Activated CD8-positive, alpha-beta memory T cell treated with anti-CD3 and anti-CD28 coated beads for 24 hours (primary cell): ENCODE data around the gene RGS14.
"Not testable (repeated sequence)": the region's sequence is repeated elsewhere in the genome, so short reads cannot be mapped to it uniquely, and the experiment has no call there.

Experiments used
- DNase-seq: peaks from one replicate; pipeline ENCODE4 v3.0.0-alpha.2; 2020

Gene RGS14

DNA sequence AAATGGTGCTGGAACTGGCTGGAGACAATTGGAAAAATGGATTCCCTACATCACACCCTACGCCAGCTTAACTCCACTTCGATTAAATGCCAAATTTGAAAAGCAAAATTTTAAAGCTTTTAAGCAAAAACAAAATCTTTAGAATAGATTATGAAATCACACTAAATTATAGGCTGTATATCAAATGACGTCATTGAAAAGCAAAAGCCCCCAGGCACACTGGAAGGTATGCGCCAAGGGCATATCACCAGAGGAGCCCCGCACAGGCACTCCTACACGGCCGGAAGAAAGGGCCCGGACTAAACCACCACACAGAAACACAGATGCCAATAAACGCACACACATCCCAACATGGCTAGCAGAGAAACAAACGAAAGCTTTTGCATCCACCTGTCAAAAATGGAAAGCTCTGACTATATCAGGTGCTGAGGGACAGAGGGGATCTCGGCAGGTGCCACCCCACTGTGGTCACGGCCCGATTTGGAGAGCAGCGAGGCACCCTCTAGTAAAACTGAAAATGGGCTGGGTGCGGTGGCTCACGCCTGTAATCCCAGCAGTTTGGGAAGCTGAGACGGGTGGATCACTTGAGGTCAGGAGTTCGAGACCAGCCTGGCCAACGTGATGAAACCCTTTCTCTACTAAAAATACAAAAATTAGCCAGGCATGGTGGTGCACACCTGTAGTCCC lies 29.0 kb upstream of the RGS14 start:
- no peak for DNase-seq

GRCh38 chr5:177329883-177330282 lies 27.8 kb upstream of the RGS14 start:
- no peak for DNase-seq

- DNase-seq: no peak
Measured at GRCh38 chr5:177330991-177331842, 26.5 kb upstream of the RGS14 start.

DNA sequence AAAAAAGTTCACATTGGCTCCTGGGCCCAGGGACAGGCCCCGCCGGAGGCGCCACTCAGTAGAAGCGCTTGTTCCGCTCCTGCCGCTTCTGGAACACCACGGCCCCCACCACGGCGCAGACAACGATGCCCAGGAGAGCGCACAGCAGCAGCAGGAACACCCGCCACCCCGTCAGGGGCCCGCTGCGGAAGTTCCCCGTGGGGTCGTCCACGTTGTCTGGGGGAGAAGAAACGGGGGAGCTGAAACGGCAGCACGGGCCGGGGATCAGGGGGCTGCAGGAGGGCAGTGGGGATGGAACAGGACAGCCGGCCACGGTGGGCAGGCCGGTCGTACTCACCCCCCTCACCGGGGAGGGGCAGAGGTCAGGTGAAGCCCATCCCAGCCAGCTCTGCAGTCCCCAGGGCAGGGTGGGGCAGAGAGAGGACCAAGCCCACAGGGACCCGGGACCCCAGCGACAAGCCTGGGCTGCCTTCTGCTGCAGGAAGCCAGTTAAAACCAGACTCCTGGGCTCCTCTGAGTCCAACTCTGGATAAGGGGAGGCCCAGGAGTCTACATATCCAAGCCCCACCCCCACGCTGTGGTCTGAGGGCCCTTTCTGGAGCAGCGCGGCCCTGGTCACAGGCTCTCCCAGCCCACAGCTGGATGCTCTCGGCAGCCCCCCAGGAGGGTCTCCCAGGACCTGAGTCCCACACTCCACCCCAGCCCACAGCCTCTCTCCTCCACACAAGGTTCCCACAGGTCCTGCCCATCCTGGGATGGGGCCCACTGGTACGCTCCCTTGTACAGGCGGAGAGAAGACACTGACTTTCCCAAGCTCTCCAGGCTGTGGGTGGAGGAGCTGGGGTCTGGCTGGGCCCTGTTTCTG lies 25.5 kb upstream of the RGS14 start:
- no peak for DNase-seq

DNA sequence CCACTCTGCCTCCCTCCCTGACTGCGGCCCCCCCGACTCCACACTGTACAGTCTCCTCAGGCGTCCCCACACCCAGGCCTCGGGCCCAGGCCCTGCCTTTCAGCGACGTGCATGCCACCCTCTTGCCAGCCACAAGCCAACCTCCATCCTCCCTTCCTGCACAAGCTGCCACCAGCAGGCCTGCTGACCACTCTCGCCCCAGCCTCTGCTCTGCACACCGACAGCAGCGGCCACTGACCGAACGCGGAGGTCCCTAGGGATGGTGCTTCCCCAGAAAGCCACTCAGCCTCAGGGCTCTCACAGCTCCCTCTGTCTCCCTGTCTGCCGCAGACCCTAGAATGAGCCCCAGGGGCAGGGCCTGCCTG lies 24.8 kb upstream of the RGS14 start:
- no peak for DNase-seq

- DNase-seq: no peak
Measured at GRCh38 chr5:177333420-177334154, 24.1 kb upstream of the RGS14 start.

GRCh38 chr5:177334155-177334551 lies 23.6 kb upstream of the RGS14 start:
- DNase-seq: no peak

GRCh38 chr5:177334781-177335700 lies 22.7 kb upstream of the RGS14 start:
- DNase-seq: no peak

DNA sequence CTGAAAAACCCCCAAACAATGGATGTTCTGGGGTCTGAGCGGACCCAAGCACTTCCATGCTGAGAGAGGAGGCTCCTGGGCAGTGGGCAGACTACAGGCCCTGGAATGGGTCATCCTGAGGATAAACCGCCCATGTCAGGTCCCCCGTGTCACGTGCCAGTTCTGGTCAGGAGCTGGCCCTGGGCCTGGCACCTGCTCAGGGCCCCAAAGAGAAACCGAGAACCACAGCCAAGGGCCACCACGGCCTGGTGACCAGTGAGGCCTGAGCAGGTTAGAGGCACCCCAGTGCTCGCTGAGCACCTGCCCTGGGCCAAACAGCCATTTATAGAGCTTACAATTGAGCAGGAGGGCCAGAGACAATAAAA lies 22.0 kb upstream of the RGS14 start:
- DNase-seq: no peak

GRCh38 chr5:177336112-177336511 lies 21.6 kb upstream of the RGS14 start:
- DNase-seq: no peak

DNA sequence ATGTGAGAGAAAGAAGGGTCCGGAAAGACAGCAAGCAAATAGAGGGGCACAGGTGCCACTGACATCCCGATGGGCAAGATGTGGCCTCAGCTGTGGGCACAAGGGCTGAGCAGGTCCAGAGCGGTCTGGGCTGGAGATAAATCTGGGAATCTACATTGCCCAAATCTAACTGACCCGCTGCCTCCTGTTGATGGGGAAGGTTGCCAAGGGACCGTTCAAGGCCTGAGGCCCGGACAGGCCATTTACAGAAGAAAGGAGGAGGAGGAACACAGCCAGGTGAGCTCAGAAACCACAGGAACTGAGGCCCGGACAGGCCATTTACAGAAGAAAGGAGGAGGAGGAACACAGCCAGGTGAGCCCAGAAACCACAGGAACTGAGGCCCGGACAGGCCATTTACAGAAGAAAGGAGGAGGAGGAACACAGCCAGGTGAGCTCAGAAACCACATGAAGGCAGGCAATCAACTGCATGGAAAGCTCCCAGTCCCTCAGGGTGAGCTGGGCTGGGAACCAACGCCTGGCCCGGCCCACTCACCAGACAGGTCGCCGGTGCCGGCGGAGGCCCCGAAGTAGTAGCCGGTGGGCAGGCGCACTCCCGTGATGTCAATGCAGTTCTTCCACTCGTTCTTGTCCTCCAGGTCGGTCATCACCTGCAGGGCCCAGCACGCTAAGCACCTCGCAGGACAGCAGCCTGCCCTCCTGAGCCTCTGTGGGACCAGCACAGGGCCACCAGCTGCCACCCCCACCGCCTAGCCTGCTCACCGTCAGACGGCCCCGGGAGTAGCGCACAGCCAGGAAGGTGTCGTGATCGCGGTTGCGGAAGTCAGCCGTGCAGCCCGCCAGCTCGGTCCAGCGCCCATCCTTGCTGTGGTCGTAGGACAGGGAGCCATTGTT lies 20.9 kb upstream of the RGS14 start:
- no peak for DNase-seq

GRCh38 chr5:177338251-177339106 lies 19.2 kb upstream of the RGS14 start:
- no peak for DNase-seq

- no peak for DNase-seq
Measured at GRCh38 chr5:177339107-177339638, 18.6 kb upstream of the RGS14 start.

GRCh38 chr5:177343000-177343399 lies 14.7 kb upstream of the RGS14 start:
- DNase-seq: not testable (repeated sequence)

DNA sequence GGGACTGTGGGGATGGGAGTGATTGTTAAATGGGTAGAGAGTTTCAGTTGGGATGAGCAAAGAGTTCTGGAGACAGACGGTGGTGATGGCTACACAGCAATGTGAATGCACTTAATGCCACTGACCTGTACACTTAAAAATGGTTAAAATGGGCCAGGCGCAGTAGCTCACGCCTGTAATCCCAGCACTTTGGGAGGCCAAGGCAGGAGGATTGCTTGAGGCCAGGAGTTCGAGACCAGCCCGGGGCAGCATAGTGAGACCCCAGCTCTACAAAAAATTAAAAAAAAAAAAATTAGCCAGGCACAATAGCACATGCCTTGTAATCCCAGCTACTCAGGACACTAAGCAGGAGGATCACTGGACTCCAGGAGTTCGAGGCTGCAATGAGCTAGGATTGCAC lies 13.9 kb upstream of the RGS14 start:
- DNase-seq: no peak

- DNase-seq: no peak
Measured at GRCh38 chr5:177344891-177345290, 12.8 kb upstream of the RGS14 start.

GRCh38 chr5:177346820-177347219 lies 10.9 kb upstream of the RGS14 start:
- DNase-seq: no peak

DNA sequence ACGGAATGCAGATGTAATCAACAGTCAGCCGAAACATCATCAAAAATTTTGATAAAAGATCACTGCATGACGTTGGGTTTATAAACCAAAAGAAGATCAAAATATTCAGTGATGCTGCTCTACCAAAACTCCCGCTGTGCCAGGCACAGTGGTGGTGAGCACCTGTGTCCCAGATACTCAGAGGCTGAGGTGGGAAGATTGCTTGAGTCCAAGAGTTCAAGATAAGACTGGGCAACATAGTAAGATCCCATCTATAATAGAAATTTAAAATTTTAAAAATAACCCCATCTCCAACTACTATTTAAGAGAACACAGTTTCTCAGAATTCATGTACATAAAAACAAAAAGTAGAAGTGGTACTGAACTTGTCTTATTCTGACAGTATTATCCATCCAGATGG lies 10.0 kb upstream of the RGS14 start:
- DNase-seq: no peak

GRCh38 chr5:177349362-177349647 lies 8.4 kb upstream of the RGS14 start:
- DNase-seq: no peak

DNA sequence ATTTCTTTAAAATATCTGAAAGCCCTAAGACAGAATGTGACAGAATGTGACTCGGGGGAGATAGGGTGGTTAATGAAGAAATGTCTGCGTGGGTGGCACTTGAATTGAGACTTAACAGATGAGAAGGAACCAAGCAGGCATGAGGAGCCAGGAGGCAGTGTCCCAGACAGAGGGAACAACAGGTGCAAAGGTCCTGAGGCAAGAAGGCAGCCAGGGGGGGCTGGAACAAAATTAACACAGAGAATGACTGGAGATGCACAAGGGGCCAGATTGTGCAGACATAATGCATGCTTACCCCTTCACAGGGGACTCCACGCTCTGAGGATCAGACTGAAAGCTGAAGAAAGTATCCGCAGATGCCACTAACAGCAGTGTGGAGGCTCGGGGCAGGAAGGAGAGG lies 8.0 kb upstream of the RGS14 start:
- no peak for DNase-seq
